ENCODE results near the gene TSPYL2.
A peak's percentile ranks its signal among the peaks of the same experiment; 100 is the strongest.

Gene TSPYL2

DNA sequence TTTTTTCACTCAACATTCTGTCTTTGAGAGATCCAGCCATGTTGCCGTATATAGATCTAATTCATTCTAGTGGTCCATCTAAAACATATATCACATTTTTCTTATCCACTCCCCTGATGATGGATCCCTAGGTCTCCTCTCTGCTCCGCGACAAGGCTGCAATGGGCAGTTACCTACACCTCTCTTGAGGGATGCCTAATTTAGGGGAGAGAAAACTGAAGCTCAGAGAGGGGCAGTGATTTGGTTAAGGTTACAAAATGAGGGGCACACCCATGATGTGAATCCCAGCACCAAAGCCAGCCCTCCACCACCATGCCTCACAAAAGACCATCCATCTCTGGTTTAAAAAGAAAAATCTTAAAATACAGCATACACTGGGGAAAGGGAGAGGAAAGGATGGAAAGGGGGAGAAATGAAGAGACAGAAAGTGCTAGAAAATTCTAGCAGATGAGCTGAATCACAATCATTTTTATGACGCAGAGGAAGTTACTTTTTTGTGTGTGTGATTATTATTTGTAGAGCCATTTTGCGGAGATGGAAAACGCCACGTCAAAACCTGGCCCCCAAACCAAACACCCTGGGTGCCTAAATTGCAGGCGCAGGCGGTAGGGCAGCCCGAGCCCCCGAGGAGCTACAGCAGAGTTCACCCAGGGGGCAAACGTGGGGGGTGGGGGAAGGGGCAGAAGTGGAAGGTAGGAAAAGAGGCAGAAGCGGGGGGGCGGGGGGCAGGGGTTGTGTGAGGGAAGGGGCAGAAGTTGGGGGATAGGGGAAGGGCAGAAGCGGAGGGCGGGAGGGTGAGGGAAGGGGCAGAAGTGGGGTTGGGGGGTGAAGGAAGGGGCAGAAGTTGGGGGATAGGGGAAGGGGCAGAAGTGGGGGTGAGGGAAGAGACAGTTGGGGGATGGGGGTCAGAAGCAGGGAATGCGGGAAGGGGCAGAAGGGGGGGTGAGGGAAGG lies 1.3 kb upstream of the TSPYL2 start:
- no peak for FAIRE-seq

DNA sequence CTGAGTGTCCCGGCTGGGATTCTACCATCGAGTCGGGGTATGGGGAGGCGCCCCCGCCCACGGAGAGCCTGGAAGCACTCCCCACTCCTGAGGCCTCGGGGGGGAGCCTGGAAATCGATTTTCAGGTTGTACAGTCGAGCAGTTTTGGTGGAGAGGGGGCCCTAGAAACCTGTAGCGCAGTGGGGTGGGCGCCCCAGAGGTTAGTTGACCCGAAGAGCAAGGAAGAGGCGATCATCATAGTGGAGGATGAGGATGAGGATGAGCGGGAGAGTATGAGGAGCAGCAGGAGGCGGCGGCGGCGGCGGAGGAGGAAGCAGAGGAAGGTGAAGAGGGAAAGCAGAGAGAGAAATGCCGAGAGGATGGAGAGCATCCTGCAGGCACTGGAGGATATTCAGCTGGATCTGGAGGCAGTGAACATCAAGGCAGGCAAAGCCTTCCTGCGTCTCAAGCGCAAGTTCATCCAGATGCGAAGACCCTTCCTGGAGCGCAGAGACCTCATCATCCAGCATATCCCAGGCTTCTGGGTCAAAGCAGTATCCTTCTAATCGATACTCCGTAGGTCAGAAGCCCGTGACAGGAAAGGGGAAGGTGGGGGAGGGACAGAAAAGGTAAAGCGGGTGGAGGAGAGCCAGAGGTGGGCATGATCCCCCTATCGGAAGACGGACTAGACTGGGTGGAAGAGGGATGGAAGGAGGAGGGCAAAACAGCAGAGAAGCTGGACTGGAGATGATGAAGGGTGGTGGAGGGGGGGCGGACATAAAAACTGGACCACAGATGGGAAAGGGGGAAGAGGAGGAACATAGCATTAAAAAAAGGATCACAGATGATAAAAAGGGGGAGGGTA lies 828 bp downstream of the TSPYL2 start:
- no peak for FAIRE-seq

DNA sequence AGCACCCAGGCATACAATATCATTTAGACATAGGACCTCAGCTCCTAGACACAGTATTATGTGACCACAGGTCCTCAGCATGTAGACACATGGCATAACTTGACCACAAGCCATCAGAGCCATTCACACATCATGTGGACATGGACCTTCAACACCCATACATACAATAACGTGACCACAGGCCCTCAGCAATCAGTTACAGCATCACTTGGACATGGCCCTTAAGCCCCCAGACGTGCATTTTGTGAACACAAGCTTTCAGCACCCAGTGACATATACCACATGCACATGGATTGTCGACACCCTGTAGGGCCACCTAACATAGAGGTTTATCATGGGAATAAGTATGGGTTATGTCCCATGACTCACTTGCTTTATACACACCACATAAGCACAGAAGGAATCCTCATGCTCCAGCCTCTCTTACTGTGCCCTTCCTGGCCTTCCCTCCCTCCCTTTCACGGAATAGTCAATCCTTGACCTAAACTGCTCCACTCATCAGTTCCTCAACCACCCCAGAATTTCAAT lies 1.9 kb downstream of the TSPYL2 start:
- no peak for FAIRE-seq

DNA sequence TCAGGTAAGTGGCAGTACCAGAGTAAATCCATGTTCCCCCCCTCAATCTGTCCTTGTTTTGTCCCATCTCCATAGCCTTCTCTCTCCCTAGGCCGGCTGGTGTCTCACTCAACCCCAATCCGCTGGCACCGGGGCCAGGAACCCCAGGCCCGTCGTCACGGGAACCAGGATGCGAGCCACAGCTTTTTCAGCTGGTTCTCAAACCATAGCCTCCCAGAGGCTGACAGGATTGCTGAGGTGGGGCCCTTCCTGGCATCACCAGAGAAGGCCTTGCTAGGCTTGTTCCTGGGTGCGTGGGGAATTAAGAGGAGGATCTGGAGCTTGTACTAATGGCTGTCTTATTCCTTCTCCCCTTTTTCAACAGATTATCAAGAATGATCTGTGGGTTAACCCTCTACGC lies 2.7 kb downstream of the TSPYL2 start:
- FAIRE-seq: no peak

- FAIRE-seq: no peak
Observed at GRCh38 chrX:53085661-53086229, 3.6 kb downstream of the TSPYL2 start.

DNA sequence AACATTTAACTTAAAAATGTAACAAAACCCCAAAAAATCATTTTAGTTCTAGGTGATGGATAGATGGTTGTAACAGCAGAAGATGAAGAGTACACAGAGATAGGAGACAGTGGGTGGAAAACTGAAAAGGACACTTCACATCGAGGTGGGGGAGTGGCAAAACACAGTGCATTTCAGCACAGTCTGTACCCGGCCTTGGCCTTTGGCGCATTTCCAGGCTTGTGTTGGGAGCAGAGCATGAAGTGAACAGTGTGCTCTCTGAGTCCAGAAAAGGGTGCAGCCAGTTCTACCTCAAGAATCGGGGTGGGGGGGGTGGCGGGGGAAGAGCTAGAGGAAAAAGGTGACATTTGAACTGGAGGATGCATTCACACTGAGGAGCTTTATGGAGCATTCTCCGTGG lies 4.3 kb downstream of the TSPYL2 start:
- no peak for FAIRE-seq

GRCh38 chrX:53087388-53087831 lies 5.2 kb downstream of the TSPYL2 start:
- FAIRE-seq: no peak

DNA sequence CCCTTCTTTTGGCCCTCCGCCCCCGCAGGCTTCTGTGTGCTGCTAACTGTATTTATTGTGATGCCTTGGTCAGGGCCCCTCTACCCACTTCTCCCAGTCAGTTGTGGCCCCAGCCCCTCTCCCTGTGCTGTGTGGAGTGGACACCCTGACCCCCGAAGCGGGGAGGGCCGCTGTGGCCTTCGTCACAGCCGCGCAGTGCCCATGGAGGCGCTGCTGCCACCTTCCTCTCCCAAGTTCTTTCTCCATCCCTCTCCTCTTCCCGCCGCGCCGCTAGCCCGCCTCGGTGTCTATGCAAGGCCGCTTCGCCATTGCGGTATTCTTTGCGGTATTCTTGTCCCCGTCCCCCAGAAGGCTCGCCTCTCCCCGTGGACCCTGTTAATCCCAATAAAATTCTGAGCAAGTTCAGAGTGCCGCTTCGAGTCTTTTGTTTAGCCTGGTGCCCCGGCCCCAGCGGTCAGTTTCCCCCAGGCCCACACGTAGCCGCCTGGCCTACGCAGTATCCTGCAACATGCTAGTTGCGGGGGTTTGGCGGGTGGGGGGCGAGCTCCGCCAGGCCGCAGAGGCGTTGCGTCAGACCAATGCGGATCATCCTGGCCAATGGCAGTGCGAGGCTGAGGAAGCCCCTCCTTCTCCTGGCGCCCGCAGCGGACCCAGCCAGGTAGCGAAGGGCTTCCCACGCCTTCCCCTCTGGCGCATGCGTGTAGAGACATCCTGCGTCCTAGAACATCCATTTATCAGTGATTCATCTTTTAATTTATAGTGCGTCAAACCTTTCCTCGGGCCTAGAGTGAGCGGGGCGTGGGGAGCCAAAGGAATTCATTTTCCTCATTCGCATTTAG lies 6.2 kb downstream of the TSPYL2 start:
- no peak for FAIRE-seq

DNA sequence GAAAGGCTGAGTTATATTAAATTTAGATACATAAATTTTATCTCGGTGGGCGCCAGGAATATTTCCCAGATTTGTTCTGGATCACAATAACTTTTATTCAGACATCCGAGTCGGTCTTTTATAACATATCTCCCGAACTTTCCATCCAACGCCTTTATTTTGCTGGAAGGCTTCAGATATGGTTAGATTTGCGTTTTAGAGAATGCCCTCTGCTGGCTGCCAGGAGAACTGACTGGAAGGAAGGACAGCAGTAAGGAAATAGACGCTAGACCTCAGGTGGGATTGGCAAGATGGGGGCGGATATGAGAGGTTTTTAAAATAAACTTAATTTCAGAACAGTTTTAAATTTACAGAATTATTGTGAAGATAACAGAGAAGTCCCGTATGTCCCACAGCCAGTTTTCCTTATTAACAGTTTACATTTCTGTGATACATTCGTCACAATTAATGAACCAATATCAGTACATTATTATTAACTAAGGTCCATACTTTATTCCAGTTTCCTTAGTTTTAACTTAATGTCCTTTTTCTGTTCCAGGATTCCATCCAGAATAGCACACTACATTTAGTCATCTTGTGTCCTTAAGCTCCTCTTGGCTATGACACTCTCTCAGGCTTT lies 7.2 kb downstream of the TSPYL2 start:
- peak; percentile 97 for FAIRE-seq

DNA sequence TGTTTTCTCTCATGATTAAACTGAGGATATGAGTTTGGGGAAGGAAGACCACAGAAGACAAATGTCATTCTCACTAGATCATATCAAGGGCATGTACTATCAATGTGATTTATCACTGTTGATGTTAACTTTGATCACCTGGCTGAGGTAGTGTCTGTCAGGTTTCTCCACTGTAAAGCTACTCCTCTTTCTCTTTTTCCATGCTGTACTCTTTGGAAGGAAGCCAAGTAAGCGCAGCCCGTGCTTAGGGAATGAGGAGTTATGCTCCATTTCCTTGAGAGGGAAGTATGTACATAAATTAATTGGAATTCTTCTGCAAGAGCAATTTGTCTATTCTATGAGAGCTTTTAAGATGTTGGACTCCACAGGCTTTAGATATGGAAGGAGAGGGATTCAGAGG lies 7.8 kb downstream of the TSPYL2 start:
- FAIRE-seq: no peak

DNA sequence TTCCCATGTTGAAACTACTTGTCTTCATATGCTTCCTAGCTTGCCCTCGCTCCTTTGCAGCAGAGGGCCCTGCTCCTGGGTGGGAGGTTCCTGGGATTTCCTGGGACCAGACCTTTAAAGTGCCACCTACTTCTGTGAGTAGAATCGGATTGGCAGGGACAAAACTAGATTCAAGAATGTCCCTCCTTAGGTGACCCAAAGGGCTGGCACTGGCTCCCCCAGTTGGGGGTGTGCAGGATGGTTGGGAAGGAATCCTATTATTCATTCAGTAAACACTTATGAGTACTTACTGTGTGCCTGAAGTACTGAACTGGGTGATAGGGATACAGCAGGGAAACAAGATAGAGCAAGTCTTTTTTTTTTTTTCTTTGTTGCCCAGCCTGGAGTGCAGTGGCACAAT lies 9.2 kb downstream of the TSPYL2 start:
- FAIRE-seq: no peak

GRCh38 chrX:53093177-53093655 lies 11.0 kb downstream of the TSPYL2 start:
- FAIRE-seq: no peak

GRCh38 chrX:53093748-53094581 lies 11.8 kb downstream of the TSPYL2 start, which contains the start of gene KANTR:
KANTR (plus strand) TSS chrX:53094142; CDS start chrX:53124273, 30,131 bp downstream.
- FAIRE-seq: peak; percentile 78

GRCh38 chrX:53094582-53094905 lies 12.4 kb downstream of the TSPYL2 start:
- FAIRE-seq: no peak

- FAIRE-seq: no peak
Observed at GRCh38 chrX:53095796-53096195, 13.6 kb downstream of the TSPYL2 start.

DNA sequence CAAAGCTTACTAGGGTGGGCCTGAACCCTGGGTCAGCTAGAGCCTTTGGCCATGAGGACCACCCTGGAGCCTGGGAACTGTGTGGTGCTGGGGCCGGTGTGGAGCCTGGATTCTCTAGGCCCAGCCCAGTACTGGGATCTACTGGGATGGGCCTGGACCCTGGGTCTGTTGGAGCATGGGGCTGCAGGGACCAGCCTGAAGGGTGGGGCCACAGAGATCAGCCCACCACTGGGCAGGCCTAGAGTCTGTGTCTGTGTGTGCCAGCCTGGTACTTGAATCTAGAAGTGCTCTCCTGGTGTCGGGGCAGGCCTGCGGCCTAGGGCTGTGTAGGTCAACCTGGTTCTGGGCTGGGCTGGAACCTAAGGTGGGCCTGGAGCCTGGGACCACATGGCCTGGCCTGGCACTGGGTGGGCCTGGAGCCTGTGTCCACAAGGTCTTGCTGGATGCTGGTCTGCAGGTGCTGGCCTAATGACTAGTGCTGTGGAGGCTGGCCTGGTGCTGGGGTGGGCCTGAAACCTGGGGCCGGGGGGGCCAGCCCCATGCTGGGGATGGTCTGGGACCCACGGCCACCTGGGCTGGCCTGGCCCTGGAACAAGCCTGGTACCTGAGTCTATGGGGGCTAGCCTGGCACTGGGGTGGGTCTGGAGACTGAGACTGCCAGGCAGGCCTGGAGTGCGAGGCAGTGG lies 32.8 kb downstream of the TSPYL2 start:
- no peak for FAIRE-seq

DNA sequence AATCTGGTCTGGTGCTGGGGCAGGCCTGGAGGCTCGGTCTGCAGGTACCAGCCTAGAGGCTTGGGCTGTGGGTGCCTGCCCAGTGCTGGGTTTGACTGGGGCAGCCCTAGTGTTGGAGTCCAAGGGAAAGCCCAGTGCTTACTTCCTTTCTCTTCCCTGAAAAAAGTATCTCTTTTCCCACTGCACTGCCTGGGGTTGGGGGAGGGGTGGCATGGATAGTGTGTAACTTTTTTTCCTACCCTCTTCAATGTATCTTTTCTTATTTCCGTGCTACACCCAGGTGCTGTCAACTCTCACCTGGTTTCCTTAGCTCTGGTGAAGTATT lies 33.3 kb downstream of the TSPYL2 start:
- no peak for FAIRE-seq

DNA sequence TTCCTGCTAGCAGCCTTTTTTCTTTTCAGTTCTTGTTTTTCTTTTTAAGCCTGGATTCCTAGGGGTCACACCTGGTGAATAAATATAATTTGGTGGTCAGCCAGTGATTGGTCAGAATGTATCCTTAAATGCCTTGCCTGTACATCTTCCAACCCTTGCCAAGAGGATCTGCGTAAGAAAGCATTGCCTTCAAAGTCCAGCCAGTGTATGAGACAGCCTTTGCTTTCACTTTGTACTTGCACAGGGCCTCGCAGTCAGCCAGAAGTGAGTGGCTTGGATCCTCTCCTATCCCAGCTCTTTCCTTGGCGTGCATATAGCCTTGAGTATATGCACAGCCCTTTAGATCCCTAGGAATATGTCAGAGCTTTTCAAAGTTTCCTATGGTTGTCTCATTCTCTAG lies 33.9 kb downstream of the TSPYL2 start:
- FAIRE-seq: no peak

DNA sequence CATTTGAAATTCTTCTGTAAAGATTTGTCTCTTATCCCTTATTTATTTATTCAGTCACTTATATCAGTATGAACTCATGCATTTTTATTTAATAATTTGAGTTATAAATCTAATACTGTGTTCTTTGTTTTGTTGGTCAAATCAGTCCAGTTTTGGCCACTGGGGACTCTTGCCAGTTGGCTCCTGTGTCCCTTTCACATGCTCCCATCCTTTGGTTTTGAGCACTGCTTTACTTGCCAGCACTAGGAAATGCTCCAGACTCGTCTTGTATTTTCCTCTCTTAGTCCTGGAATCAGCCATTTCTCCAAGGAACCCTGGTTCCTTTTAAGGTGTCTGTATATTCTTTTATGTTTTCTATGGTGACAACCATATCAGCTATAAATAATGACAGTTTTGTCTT lies 39.8 kb downstream of the TSPYL2 start:
- peak; percentile 24 for FAIRE-seq

DNA sequence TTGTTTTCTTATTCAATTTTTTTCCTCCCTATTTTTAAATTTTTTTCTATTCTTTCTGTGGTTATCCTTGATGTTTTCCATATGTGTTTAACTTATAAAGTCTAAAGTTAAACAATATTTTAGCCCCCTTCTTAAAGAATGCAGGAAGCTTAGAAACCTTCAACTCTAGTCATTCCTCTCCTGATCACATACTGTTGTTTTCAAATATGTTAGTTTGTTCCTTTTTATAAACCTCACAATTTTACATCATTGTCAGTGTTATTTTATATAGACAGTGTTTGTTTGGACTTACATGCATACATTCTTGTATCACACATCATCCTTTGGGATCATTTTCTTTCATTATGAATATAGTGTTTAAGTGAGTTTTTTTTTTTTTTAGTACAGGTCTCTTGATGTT lies 43.3 kb downstream of the TSPYL2 start:
- no peak for FAIRE-seq
